Kidney epithelial cell (primary cell): Measurements from ENCODE around the gene YIF1B. TPM values are rescaled to one million over a fixed set of nuclear protein-coding genes. Genes with fewer than 3 reads are reported as not detected.
"Not testable (repeated sequence)": the region's sequence is repeated elsewhere in the genome, so short reads cannot be mapped to it uniquely, and the experiment has no call there.

ENCODE experiments used
- DNase-seq: peaks from one replicate; pipeline ENCODE4 v3.0.0-alpha.2; 2010; ENCODE audit warnings: low read depth
- H3K27me3 ChIP-seq: 2 replicates; pipeline ENCODE4 v1.6.0; 2011; ENCODE audit warnings: low read length; ENCODE audit not compliant: control insufficient read depth, insufficient read depth
- H3K36me3 ChIP-seq: 2 replicates; pipeline ENCODE4 v1.5.1; 2011; ENCODE audit warnings: low read length; ENCODE audit not compliant: control insufficient read depth, insufficient read depth
- H3K4me3 ChIP-seq: 2 replicates; pipeline ENCODE4 v1.5.1; 2011; ENCODE audit warnings: low read depth, mild to moderate bottlenecking, control low read depth, low read length
- CTCF ChIP-seq: IDR thresholded peaks from 2 replicates; pipeline ENCODE4 v1.5.1; 2011; ENCODE audit warnings: mild to moderate bottlenecking, moderate library complexity, low read length, control low read depth, inconsistent platforms; ENCODE audit not compliant: insufficient read depth, poor library complexity, severe bottlenecking
- total RNA-seq: library from RNA; depleted of rRNA; stranded (reverse); fragments of >200 nt; gene quantifications from 2 replicates; pipeline ENCODE4 v1.2.3, GENCODE V29; 2015

Gene YIF1B
- total RNA-seq, 1 donor from 2014 or later, result 66.7 TPM

DNA sequence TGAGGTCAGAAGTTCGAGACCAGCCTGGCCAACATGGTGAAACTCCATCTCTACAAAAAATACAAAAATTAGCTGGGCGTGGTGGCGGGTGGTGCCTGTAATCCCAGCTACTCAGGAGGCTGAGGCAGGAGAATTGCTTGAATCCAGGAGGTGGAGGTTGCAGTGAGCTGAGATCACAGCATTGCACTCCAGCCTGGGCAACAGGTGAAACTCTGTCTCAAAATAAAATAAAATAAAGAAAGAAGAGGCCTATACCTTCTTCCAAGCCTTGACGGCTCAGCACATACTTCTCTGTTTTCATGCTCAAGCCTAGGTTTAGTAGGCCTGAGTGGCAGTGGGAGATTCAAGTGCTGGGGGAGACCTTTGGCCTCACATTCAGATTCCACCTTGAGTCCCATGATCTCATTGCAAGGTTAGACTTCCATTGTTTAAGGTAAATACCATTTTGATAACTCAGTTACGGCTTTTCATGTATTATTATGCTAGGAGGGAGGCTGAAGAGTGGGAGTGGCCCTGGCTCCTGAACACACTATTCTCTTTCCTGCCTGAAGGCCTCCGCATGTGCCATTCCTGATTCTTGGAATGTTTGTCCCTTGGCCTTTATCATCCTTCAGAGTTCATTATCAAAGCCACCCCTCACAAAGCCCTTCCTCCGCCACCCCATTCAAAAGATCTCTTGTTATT lies 53.0 kb downstream of the YIF1B start:
- H3K4me3 ChIP-seq, result no peak overlapping the region
- TF ChIP-seq CTCF, result no peak
- H3K36me3 ChIP-seq, result no peaks in the 10 kb centered on the region
- no peaks in the 10 kb centered on the region for H3K27me3 ChIP-seq
- DNase-seq, result no peak

GRCh38 chr19:38261942-38262341 lies 53.8 kb downstream of the YIF1B start:
- not testable (repeated sequence) for H3K27me3 ChIP-seq, DNase-seq, H3K4me3 ChIP-seq, H3K36me3 ChIP-seq

DNA sequence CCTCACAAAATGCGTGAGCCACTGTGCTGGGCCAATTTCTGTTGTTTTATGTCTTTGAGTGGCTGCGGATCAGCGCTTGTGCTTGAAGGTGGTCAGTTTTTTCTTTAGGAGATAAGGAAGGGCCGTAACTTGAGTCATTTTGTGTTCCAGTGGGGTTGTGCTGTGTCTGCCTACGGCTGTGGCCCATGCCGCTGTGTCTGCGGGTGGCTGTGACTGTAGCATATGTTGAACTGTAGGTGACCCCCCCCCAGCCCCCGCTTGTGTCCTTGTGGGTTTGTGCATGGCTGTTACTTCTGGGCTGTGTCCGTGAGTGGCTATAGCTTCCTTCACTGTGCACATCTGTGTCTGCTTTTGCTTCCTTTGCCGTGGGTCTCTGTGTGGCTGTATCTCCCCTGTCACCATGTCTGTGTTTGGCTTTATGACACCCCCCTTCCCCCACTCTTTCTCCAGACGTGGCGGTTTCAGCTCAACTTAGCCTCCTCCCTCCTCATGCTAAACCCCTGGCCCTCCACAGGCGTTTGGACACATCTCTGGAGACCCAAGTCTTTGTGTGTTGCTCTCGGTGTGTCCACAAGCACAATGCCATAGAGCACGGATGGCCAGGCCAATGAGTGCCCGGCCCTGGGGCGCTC lies 60.2 kb downstream of the YIF1B start:
- H3K4me3 ChIP-seq, result peak overlapping the region; percentile 45
- no peak for TF ChIP-seq CTCF
- DNase-seq, result no peak

DNA sequence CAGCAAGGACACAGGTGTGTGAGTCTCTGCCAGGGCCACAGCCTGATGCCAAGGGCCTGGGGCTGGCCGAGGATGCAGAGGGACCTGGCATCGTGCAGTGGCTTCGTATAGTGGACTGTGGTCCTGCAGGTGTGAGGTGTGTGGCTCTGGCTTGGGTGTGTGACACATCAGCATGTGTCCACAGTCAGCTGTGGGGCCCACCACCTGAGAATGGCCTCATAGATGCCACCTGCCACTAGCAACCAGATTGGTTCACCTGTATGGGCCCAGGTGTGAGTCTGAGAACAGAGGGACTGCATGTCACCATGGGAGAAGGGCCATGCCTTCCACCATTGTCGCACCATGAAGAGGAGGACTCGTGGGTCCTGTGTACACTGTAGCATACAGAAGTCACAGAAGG lies 62.0 kb downstream of the YIF1B start:
- H3K27me3 ChIP-seq, result no peaks in the 10 kb centered on the region
- no peak for DNase-seq
- no peaks in the 10 kb centered on the region for H3K36me3 ChIP-seq
- no peak for TF ChIP-seq CTCF
- H3K4me3 ChIP-seq, result no peak overlapping the region

More for the DNA sequence above, 60.2 kb downstream of the YIF1B start:
- Histone ChIP-seq H3K27me3 (no peaks in the 10 kb centered on the region), H3K36me3 (no peaks in the 10 kb centered on the region)

Other genes starting within 250 kb of the YIF1B start
- 1.5 and 2.1 TPM in 2 replicates for gene DPF1, start 91.7 kb downstream of the YIF1B start, total RNA-seq
- gene PPP1R14A, start 59.6 kb downstream of the YIF1B start, total RNA-seq, result 1.6 and 5.3 TPM in 2 replicates
- 591 and 806 TPM in 2 replicates for gene SPINT2, start 51.4 kb downstream of the YIF1B start, total RNA-seq
- gene C19orf33, start 11.7 kb downstream of the YIF1B start, total RNA-seq, result 273 and 300 TPM in 2 replicates
- 3.6 and 4.1 TPM in 2 replicates for gene KCNK6, start 3.9 kb upstream of the YIF1B start, total RNA-seq
- gene CATSPERG, start 19.9 kb upstream of the YIF1B start, total RNA-seq, result 1.2 and 1.7 TPM in 2 replicates
- gene PSMD8, start 58.6 kb upstream of the YIF1B start, total RNA-seq, result 316 and 367 TPM in 2 replicates
- 0.07 and 1.4 TPM in 2 replicates for gene GGN, start 72.1 kb upstream of the YIF1B start, total RNA-seq
- gene SPRED3, start 72.8 kb upstream of the YIF1B start, total RNA-seq, result 4.3 and 4.5 TPM in 2 replicates
- gene FAM98C, start 87.1 kb upstream of the YIF1B start, total RNA-seq, result 17.8 and 22.2 TPM in 2 replicates
- not detected in 2 replicates for gene RASGRP4, start 110.3 kb upstream of the YIF1B start, total RNA-seq
- gene RYR1, start 117.7 kb upstream of the YIF1B start, total RNA-seq, result 0.07 and 0.17 TPM in 2 replicates